C4-2B (cell line): Measurements from ENCODE around the gene TMEM109.

Experiments used
- CTCF ChIP-seq: fragments of 450-650 bp; conservative IDR thresholded peaks from 2 replicates; pipeline ENCODE4 v1.5.1; 2017; ENCODE audit warnings: mild to moderate bottlenecking
- ZFX ChIP-seq: fragments of 450-650 bp; IDR thresholded peaks from 2 replicates; pipeline ENCODE4 v1.6.1; 2017

- TF ChIP-seq CTCF, result no peak
- no peak for TF ChIP-seq ZFX
Observed at GRCh38 chr11:60889869-60890311, 24.1 kb upstream of the TMEM109 start.
